ENCODE measurements around the gene NRXN2.

NRXN2 gene

GRCh38 chr11:64760759-64761420, 37.9 kb upstream of the NRXN2 start:
- TF ChIP-seq SIN3A (IDR thresholded peaks at IDR 0.05; ENCODE audit: borderline replicate concordance, insufficient read depth, low read length): 0 out of 2 replicates have a peak, but pooled peaks have one; percentile 6
- no peak for TF ChIP-seq FOXP2 (optimal IDR thresholded peaks at IDR 0.05; ENCODE audit: borderline replicate concordance, extremely low read depth, extremely low read length, insufficient read depth)
- TF ChIP-seq TAF1 (IDR thresholded peaks at IDR 0.05; ENCODE audit: borderline replicate concordance, insufficient read depth, low read length): no peak
- 0 out of 2 replicates have a peak, but pooled peaks have one; percentile 25 for TF ChIP-seq POLR2AphosphoS5 (IDR thresholded peaks at IDR 0.05; ENCODE audit: low read depth, low read length)

GRCh38 chr11:64759722-64760719, 37.0 kb upstream of the NRXN2 start, which contains the start of gene PYGM:
TSS of gene PYGM (minus strand) at chr11:64759974. CDS start at chr11:64759898, 76 bp downstream.
- TF ChIP-seq POLR2AphosphoS5 (IDR thresholded peaks at IDR 0.05; ENCODE audit: low read depth, low read length) (no peak), TAF1 (IDR thresholded peaks at IDR 0.05; ENCODE audit: borderline replicate concordance, insufficient read depth, low read length) (no peak), FOXP2 (optimal IDR thresholded peaks at IDR 0.05; ENCODE audit: borderline replicate concordance, extremely low read depth, extremely low read length, insufficient read depth) (no peak), REST (IDR thresholded peaks at IDR 0.05; ENCODE audit: insufficient read depth in 1 of 2, low read depth in 2 of 2, low read length in 2 of 2) (no peak), SIN3A (IDR thresholded peaks at IDR 0.05; ENCODE audit: borderline replicate concordance, insufficient read depth, low read length) (no peak)

GRCh38 chr11:64759131-64759721, 36.2 kb upstream of the NRXN2 start:
- no peak for TF ChIP-seq POLR2AphosphoS5 (IDR thresholded peaks at IDR 0.05; ENCODE audit: low read depth, low read length)
- no peak for TF ChIP-seq REST (IDR thresholded peaks at IDR 0.05; ENCODE audit: insufficient read depth in 1 of 2, low read depth in 2 of 2, low read length in 2 of 2)

- no peak for TF ChIP-seq POLR2AphosphoS5 (IDR thresholded peaks at IDR 0.05; ENCODE audit: low read depth, low read length)
- TF ChIP-seq FOXP2 (optimal IDR thresholded peaks at IDR 0.05; ENCODE audit: borderline replicate concordance, extremely low read depth, extremely low read length, insufficient read depth): no peak
- no peak for TF ChIP-seq SIN3A (IDR thresholded peaks at IDR 0.05; ENCODE audit: borderline replicate concordance, insufficient read depth, low read length)
- TF ChIP-seq REST (IDR thresholded peaks at IDR 0.05; ENCODE audit: insufficient read depth in 1 of 2, low read depth in 2 of 2, low read length in 2 of 2): no peak
- no peak for TF ChIP-seq TAF1 (IDR thresholded peaks at IDR 0.05; ENCODE audit: borderline replicate concordance, insufficient read depth, low read length)
Observed at GRCh38 chr11:64758330-64759079, 35.5 kb upstream of the NRXN2 start.
